GM12892 (cell line): ENCODE data around the gene MAGEF1.

Experiments used
- POLR2A ChIP-seq: IDR thresholded peaks from 2 replicates; pipeline ENCODE4 v1.6.1; 2011; ENCODE audit warnings: low read depth, low read length, control low read depth
- POLR2AphosphoS5 ChIP-seq: IDR thresholded peaks from 2 replicates; pipeline ENCODE4 v1.6.1; 2011; ENCODE audit warnings: low read depth, low read length, control low read depth
- TAF1 ChIP-seq: IDR thresholded peaks from 2 replicates; pipeline ENCODE4 v1.6.1; 2011; ENCODE audit warnings: low read depth, mild to moderate bottlenecking, control low read depth, low read length, borderline replicate concordance

GRCh38 chr3:184741259-184741556 lies 29.3 kb upstream of the MAGEF1 start:
- no peak for TF ChIP-seq TAF1
- TF ChIP-seq POLR2AphosphoS5: no peak
- TF ChIP-seq POLR2A: no peak
